ENCODE measurements around the gene MYBPC2. TPM values are rescaled to one million over a fixed set of nuclear protein-coding genes. Genes with fewer than 3 reads are reported as not detected.
A peak's percentile ranks its signal among the peaks of the same experiment; 100 is the strongest.

Gene MYBPC2
- total RNA-seq, 1 donor from 2014 or later = 0.46 TPM

GRCh38 chr19:50461066-50461875, 28.6 kb downstream of the MYBPC2 start:
- no peaks in the 10 kb centered on the region for H3K4me1 Mint-ChIP-seq (ENCODE audit: unreplicated experiment)
- peaks cover under 1% of the 10 kb centered on the region for H3K36me3 Mint-ChIP-seq (ENCODE audit: low read depth, unreplicated experiment)
- no peak overlapping the region for H3K27ac Mint-ChIP-seq (ENCODE audit: unreplicated experiment)
- peaks cover 7% of the 10 kb centered on the region for H3K9me3 Mint-ChIP-seq (ENCODE audit: unreplicated experiment)
- TF ChIP-seq, protein P1, sequence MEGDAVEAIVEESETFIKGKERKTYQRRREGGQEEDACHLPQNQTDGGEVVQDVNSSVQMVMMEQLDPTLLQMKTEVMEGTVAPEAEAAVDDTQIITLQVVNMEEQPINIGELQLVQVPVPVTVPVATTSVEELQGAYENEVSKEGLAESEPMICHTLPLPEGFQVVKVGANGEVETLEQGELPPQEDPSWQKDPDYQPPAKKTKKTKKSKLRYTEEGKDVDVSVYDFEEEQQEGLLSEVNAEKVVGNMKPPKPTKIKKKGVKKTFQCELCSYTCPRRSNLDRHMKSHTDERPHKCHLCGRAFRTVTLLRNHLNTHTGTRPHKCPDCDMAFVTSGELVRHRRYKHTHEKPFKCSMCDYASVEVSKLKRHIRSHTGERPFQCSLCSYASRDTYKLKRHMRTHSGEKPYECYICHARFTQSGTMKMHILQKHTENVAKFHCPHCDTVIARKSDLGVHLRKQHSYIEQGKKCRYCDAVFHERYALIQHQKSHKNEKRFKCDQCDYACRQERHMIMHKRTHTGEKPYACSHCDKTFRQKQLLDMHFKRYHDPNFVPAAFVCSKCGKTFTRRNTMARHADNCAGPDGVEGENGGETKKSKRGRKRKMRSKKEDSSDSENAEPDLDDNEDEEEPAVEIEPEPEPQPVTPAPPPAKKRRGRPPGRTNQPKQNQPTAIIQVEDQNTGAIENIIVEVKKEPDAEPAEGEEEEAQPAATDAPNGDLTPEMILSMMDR (IDR thresholded peaks at IDR 0.05; ENCODE audit: unreplicated experiment) = peak; percentile 81
- no peak overlapping the region for H3K4me3 Mint-ChIP-seq (ENCODE audit: unreplicated experiment)
- DNase-seq (ENCODE audit: low spot score) = peak; percentile 62
- H3K27me3 Mint-ChIP-seq (ENCODE audit: unreplicated experiment) = no peaks in the 10 kb centered on the region

DNA sequence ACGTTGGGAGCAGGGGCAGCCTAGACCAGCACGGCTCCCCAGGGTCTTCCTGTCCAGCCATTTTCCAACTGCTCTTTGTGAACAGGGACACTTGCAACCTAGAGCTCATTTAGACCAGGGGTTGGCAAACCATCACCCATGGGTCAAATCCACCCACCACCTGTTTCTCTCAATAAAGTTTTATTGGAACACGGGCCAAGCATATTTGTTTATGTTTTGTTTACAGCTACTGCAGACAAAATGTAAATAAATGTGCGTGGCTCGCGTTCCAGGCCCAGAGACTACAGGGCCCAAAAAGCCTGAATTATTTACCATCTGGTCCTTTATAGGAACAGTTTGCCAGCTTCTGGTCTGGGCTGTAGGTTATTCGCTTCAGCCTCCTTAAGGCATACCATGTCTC, 30.3 kb downstream of the MYBPC2 start:
- Mint-ChIP-seq H3K36me3 (ENCODE audit: low read depth, unreplicated experiment) (no peaks in the 10 kb centered on the region), H3K27ac (ENCODE audit: unreplicated experiment) (no peak overlapping the region), H3K9me3 (ENCODE audit: unreplicated experiment) (peaks cover 10% of the 10 kb centered on the region), H3K4me1 (ENCODE audit: unreplicated experiment) (no peaks in the 10 kb centered on the region), H3K27me3 (ENCODE audit: unreplicated experiment) (peaks cover 2% of the 10 kb centered on the region), H3K4me3 (ENCODE audit: unreplicated experiment) (no peak overlapping the region)
- DNase-seq (ENCODE audit: low spot score) = no peak
- TF ChIP-seq, protein P1 (IDR thresholded peaks at IDR 0.05; ENCODE audit: unreplicated experiment) = no peak

DNA sequence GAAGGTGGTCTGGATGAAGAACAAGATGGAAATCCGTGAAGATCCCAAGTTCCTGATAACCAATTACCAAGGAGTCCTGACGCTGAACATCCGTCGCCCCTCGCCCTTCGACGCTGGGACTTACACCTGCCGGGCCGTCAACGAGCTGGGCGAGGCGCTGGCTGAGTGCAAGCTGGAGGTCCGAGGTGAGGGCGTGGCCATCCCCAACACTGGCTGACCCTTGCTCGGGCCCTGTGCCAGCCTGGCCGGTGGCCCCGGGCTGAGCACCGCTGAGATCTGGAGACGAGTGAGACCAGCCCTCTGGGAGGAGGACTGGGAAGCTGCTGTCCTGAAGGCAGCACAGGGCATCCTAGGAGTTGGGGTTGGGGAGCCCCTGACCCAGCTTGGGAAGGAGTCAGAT, 31.7 kb downstream of the MYBPC2 start:
- H3K9me3 Mint-ChIP-seq (ENCODE audit: unreplicated experiment) = peaks cover 22% of the 10 kb centered on the region
- no peak overlapping the region for H3K4me3 Mint-ChIP-seq (ENCODE audit: unreplicated experiment)
- peaks cover 9% of the 10 kb centered on the region for H3K36me3 Mint-ChIP-seq (ENCODE audit: low read depth, unreplicated experiment)
- no peak for DNase-seq (ENCODE audit: low spot score)
- peaks cover 8% of the 10 kb centered on the region for H3K27me3 Mint-ChIP-seq (ENCODE audit: unreplicated experiment)
- no peaks in the 10 kb centered on the region for H3K4me1 Mint-ChIP-seq (ENCODE audit: unreplicated experiment)
- no peak overlapping the region for H3K27ac Mint-ChIP-seq (ENCODE audit: unreplicated experiment)
- TF ChIP-seq, protein P1 (IDR thresholded peaks at IDR 0.05; ENCODE audit: unreplicated experiment) = no peak

DNA sequence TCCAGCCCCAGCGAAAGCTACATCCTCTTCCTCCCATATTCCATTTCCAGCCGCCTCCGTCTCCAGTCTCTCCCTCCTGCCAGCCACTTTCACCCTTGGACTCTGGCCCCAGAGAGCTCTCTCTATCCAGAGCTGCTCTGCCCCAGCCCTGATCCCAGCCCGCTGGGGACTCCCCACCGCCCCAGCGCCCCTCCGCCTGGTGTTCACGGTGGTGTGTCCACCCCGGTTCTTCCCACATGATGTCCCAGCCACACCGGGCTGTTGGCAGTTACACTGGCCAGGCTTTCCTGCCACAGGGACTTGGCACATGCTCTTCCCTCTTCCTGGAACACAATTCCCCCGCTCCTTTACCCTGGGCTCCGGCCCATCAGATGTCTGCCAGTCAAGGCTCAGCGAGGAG, 32.3 kb downstream of the MYBPC2 start:
- Mint-ChIP-seq H3K4me3 (ENCODE audit: unreplicated experiment) (no peak overlapping the region), H3K27ac (ENCODE audit: unreplicated experiment) (no peak overlapping the region), H3K36me3 (ENCODE audit: low read depth, unreplicated experiment) (peaks cover 9% of the 10 kb centered on the region), H3K9me3 (ENCODE audit: unreplicated experiment) (peaks cover 27% of the 10 kb centered on the region), H3K27me3 (ENCODE audit: unreplicated experiment) (peaks cover 8% of the 10 kb centered on the region), H3K4me1 (ENCODE audit: unreplicated experiment) (no peaks in the 10 kb centered on the region)
- TF ChIP-seq, protein P1 (IDR thresholded peaks at IDR 0.05; ENCODE audit: unreplicated experiment) = no peak
- no peak for DNase-seq (ENCODE audit: low spot score)

- H3K27ac Mint-ChIP-seq (ENCODE audit: unreplicated experiment) = no peak overlapping the region
- H3K27me3 Mint-ChIP-seq (ENCODE audit: unreplicated experiment) = peaks cover 8% of the 10 kb centered on the region
- peaks cover 27% of the 10 kb centered on the region for H3K9me3 Mint-ChIP-seq (ENCODE audit: unreplicated experiment)
- no peak overlapping the region for H3K4me3 Mint-ChIP-seq (ENCODE audit: unreplicated experiment)
- no peak for DNase-seq (ENCODE audit: low spot score)
- TF ChIP-seq, protein P1 (IDR thresholded peaks at IDR 0.05; ENCODE audit: unreplicated experiment) = no peak
- no peaks in the 10 kb centered on the region for H3K4me1 Mint-ChIP-seq (ENCODE audit: unreplicated experiment)
- peaks cover 9% of the 10 kb centered on the region for H3K36me3 Mint-ChIP-seq (ENCODE audit: low read depth, unreplicated experiment)
Observed at GRCh38 chr19:50465986-50466705, 33.5 kb downstream of the MYBPC2 start.

All from endothelial cell (in vitro differentiated cells).